ENCODE data around the gene ARHGEF2.

DNA sequence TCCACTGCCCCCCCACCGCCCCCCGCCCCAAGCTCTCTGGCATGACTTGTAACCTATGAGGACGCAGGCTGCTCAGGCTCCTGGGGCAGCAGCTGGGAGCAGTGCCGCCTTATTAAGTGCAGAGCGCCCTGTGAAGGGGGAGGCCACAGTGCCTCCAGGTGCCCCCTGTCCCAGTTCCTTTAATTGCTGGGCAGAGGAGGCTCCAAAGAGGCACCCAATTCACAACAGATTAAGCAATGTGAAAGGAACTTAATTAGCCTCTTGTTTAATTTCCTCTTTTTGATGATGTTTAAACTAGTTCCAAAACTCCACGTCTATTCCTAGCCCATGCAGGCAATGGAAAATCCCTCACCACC is 33.9 kb downstream of the ARHGEF2 start:
- TF ChIP-seq TAF1 (IDR thresholded peaks at IDR 0.05; ENCODE audit: borderline replicate concordance, low read depth, low read length) (no peak), JUND (IDR thresholded peaks at IDR 0.05) (no peak), RCOR1 (IDR thresholded peaks at IDR 0.05; ENCODE audit: low read length) (no peak), GABPA (IDR thresholded peaks at IDR 0.05; ENCODE audit: low read depth) (no peak), FOXM1 (IDR thresholded peaks at IDR 0.05; ENCODE audit: low read depth) (no peak)
- TF ChIP-seq, protein P1, sequence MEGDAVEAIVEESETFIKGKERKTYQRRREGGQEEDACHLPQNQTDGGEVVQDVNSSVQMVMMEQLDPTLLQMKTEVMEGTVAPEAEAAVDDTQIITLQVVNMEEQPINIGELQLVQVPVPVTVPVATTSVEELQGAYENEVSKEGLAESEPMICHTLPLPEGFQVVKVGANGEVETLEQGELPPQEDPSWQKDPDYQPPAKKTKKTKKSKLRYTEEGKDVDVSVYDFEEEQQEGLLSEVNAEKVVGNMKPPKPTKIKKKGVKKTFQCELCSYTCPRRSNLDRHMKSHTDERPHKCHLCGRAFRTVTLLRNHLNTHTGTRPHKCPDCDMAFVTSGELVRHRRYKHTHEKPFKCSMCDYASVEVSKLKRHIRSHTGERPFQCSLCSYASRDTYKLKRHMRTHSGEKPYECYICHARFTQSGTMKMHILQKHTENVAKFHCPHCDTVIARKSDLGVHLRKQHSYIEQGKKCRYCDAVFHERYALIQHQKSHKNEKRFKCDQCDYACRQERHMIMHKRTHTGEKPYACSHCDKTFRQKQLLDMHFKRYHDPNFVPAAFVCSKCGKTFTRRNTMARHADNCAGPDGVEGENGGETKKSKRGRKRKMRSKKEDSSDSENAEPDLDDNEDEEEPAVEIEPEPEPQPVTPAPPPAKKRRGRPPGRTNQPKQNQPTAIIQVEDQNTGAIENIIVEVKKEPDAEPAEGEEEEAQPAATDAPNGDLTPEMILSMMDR (IDR thresholded peaks at IDR 0.05) = no peak
- TF ChIP-seq, protein P2, sequence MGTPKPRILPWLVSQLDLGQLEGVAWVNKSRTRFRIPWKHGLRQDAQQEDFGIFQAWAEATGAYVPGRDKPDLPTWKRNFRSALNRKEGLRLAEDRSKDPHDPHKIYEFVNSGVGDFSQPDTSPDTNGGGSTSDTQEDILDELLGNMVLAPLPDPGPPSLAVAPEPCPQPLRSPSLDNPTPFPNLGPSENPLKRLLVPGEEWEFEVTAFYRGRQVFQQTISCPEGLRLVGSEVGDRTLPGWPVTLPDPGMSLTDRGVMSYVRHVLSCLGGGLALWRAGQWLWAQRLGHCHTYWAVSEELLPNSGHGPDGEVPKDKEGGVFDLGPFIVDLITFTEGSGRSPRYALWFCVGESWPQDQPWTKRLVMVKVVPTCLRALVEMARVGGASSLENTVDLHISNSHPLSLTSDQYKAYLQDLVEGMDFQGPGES (IDR thresholded peaks at IDR 0.05; ENCODE audit: low read depth, low read length) = no peak
- TF ChIP-seq, protein P3, sequence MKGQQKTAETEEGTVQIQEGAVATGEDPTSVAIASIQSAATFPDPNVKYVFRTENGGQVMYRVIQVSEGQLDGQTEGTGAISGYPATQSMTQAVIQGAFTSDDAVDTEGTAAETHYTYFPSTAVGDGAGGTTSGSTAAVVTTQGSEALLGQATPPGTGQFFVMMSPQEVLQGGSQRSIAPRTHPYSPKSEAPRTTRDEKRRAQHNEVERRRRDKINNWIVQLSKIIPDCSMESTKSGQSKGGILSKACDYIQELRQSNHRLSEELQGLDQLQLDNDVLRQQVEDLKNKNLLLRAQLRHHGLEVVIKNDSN (IDR thresholded peaks at IDR 0.05; ENCODE audit: borderline replicate concordance, low read depth) = no peak

Data from SK-N-SH (cell line).